Measurements from ENCODE around the gene GREM1. TPM values are rescaled to one million over a fixed set of nuclear protein-coding genes. Genes with fewer than 3 reads are reported as not detected.

The GREM1 gene
- total RNA-seq, 4 donors from 2014 or later: 10.9 to 42.3 (median 17.8) TPM

DNA sequence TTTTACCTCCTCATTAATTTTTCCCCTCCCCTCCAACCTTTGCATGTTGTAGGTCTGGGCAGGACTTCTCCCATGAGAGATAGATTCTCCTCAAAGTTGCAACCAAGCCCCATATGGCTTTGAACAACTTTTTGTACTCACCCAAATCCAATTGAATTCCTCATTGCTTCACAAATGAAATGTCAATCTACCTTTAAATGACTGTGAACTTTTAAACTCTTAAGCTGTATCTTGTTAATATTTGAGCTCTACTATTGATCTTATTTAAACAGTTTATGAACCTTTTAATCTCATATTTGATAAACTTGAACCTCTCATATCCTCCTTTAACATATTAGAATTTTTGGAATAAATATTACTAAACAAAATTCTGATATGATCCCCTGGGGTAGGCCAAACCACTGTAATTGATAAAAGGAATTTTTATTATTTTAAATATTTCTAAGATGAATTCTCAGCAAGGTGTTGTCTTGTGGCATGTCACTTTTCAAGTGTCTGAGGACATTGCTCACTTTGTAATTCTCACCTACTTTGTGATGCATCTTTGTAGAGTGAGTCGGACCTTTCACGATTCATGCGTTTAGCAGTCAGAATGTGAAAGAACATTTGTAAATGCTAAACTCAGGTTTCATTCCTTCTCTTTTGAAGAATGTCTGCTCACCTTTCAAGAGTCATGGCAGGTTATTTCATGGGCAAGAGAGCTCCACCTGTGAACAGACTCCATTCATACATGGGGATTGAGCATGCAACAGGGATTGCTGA, 23.4 kb upstream of the GREM1 start:
- in situ Hi-C loops (cut with MboI; ENCODE audit: low pct_ligation_motif_present in 1 of 4, low pct_unique_long_range_greater_than_20kb in 1 of 4, low sequenced_read_pairs in 3 of 4): loop anchor here in 1 of 4 donors (25.0 kb wide), 1 partner anchor 93 kb away; no protein-coding TSS in a partner anchor
- intact Hi-C loops (cut with DNase I; ENCODE audit: low total_unique reads): loop anchor here (10.0 kb wide), 1 partner anchor 1050 kb away; no protein-coding TSS in a partner anchor
- Histone ChIP-seq H3K4me3 (no peak overlapping the region), H3K4me1 (no peaks in the 10 kb centered on the region), H3K9me3 (no peaks in the 10 kb centered on the region), H3K27me3 (no peaks in the 10 kb centered on the region), H3K27ac (no peak overlapping the region), H3K36me3 (no peaks in the 10 kb centered on the region)
- TF ChIP-seq EP300 (IDR thresholded peaks at IDR 0.05; ENCODE audit: low read depth) (no peak), POLR2AphosphoS5 (IDR thresholded peaks at IDR 0.05) (no peak), CTCF (IDR thresholded peaks at IDR 0.05) (no peak), POLR2A (IDR thresholded peaks at IDR 0.05) (no peak)
- no peak for DNase-seq
- 87 to 91% methylated on average over 3 of the region's 3 CpGs for WGBS, 2 donors (ENCODE audit: low coverage in 1 of 2)

- Histone ChIP-seq H3K36me3 (no peaks in the 10 kb centered on the region), H3K27me3 (no peaks in the 10 kb centered on the region), H3K27ac (no peak overlapping the region), H3K4me3 (no peak overlapping the region), H3K9me3 (no peaks in the 10 kb centered on the region), H3K4me1 (peaks cover 0 to 7% (median 4%) of the 10 kb centered on the region in 4 donors)
- no peak for DNase-seq
- 77 to 100% methylated on average over 1 to 5 of the region's 5 CpGs for WGBS, 2 donors (ENCODE audit: low coverage in 1 of 2)
- intact Hi-C loops (cut with DNase I; ENCODE audit: low total_unique reads): loop anchor here (10.0 kb wide), 1 partner anchor 1046 kb away; no protein-coding TSS in a partner anchor
- in situ Hi-C loops (cut with MboI; ENCODE audit: low pct_ligation_motif_present in 1 of 4, low pct_unique_long_range_greater_than_20kb in 1 of 4, low sequenced_read_pairs in 3 of 4): loop anchor here in 1 of 4 donors (25.0 kb wide), 1 partner anchor 88 kb away; no protein-coding TSS in a partner anchor
- TF ChIP-seq POLR2A (IDR thresholded peaks at IDR 0.05): no peak
- TF ChIP-seq POLR2AphosphoS5 (IDR thresholded peaks at IDR 0.05): no peak
- no peak for TF ChIP-seq CTCF (IDR thresholded peaks at IDR 0.05)
- no peak for TF ChIP-seq EP300 (IDR thresholded peaks at IDR 0.05; ENCODE audit: low read depth)
These were observed 18.9 kb upstream of the GREM1 start for GRCh38 chr15:32698773-32699390.

DNA sequence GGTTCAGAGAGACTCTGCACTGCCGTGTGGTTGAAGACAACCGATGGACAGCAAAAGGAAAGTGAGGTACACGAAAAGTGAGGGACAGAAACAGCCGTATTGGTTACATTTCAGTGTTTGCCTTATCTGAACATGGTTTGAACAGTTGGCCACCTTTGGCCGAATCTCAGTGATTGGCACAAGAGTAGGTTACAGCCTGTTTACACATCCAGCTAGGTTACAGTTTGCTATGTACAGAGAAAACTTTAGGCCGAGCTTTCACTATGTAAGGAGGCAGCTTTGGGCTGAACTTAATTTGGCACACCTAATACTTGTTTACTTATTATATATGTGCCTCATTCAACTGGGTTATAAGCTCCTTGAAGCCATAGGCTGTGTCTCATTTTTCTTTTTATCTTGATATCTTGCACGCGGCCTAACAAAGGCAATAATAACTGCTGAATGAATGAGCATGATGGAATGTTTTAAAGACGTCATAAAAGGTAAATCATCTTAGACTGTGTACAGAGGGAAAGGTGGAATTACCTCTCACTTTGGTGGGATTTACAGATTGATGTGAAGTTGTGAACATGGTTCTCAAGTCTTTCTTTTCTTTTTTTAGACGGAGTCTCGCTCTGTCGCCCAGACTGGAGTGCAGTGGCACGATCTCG, 17.2 kb upstream of the GREM1 start:
- WGBS, 2 donors (ENCODE audit: low coverage in 1 of 2): 51 to 58% methylated on average over 12 to 14 of the region's 14 CpGs
- Histone ChIP-seq H3K27me3 (no peaks in the 10 kb centered on the region), H3K27ac (peak overlapping the region; percentile 65 to 74 (median 73)), H3K4me1 (peaks cover 0 to 7% (median 4%) of the 10 kb centered on the region in 4 donors), H3K9me3 (no peaks in the 10 kb centered on the region), H3K4me3 (peak overlapping the region in 1 of 4 donors; percentile 4), H3K36me3 (no peaks in the 10 kb centered on the region)
- DNase-seq: peak; percentile 62
- TF ChIP-seq POLR2A (IDR thresholded peaks at IDR 0.05) (no peak), POLR2AphosphoS5 (IDR thresholded peaks at IDR 0.05) (peak in 1 of 3 donors; percentile 21), CTCF (IDR thresholded peaks at IDR 0.05) (no peak)
- in situ Hi-C loops (cut with MboI; ENCODE audit: low pct_ligation_motif_present in 1 of 4, low pct_unique_long_range_greater_than_20kb in 1 of 4, low sequenced_read_pairs in 3 of 4): no loop called here
- intact Hi-C loops (cut with DNase I; ENCODE audit: low total_unique reads): no loop called here

DNA sequence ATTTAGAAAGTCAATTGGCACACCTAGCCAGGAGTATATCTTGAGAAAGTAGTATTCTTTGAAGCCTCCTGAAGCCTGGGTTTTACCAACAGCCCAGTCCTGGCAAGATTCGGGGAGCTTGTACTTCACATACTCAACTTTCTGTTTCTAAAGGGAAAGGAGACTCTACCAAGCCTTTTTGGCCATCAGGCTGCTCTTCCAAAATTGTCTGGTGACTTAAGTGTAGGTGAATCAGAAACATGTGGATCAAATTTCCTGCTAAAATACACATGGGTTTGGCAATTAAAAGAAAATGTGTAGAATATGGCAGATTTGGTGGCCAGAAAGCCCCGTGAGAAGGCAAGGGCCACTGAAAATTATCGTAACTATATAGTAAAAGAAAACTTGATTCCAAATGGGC, 15.9 kb upstream of the GREM1 start:
- Histone ChIP-seq H3K36me3 (no peaks in the 10 kb centered on the region), H3K4me3 (no peak overlapping the region), H3K27me3 (no peaks in the 10 kb centered on the region), H3K4me1 (peaks cover 0 to 7% (median 4%) of the 10 kb centered on the region in 4 donors), H3K27ac (peak overlapping the region in 3 of 4 donors; percentile 73 to 74 (median 73)), H3K9me3 (no peaks in the 10 kb centered on the region)
- WGBS, 2 donors (ENCODE audit: low coverage in 1 of 2): 50 to 64% methylated on average over 2 to 3 of the region's 3 CpGs
- in situ Hi-C loops (cut with MboI; ENCODE audit: low pct_ligation_motif_present in 1 of 4, low pct_unique_long_range_greater_than_20kb in 1 of 4, low sequenced_read_pairs in 3 of 4): no loop called here
- intact Hi-C loops (cut with DNase I; ENCODE audit: low total_unique reads): no loop called here
- DNase-seq: no peak
- TF ChIP-seq POLR2A (IDR thresholded peaks at IDR 0.05) (no peak), POLR2AphosphoS5 (IDR thresholded peaks at IDR 0.05) (no peak), CTCF (IDR thresholded peaks at IDR 0.05) (no peak), EP300 (IDR thresholded peaks at IDR 0.05; ENCODE audit: low read depth) (no peak)
